NCI-H748 (cell line): Measurements from ENCODE around the gene PTPRN2.

Source experiments
- DNase-seq: peaks from one replicate; lab custom pipeline; 2025; ENCODE audit not compliant: unreplicated experiment; lab: John Stamatoyannopoulos, UW

The PTPRN2 gene

GRCh38 chr7:158329686-158330085 lies 257.9 kb downstream of the PTPRN2 start:
- DNase-seq = no peak

GRCh38 chr7:158329014-158329610 lies 258.5 kb downstream of the PTPRN2 start:
- DNase-seq = no peak

GRCh38 chr7:158328376-158329013 lies 259.1 kb downstream of the PTPRN2 start:
- DNase-seq = no peak

- DNase-seq = no peak
These were observed 259.9 kb downstream of the PTPRN2 start for GRCh38 chr7:158327571-158328180.

- no peak for DNase-seq
These were observed 260.6 kb downstream of the PTPRN2 start for GRCh38 chr7:158327012-158327411.

GRCh38 chr7:158325530-158326381 lies 261.9 kb downstream of the PTPRN2 start:
- peak; percentile 98 for DNase-seq

GRCh38 chr7:158324397-158325360 lies 262.9 kb downstream of the PTPRN2 start:
- peak; percentile 40 for DNase-seq

- DNase-seq = no peak
These were observed 263.8 kb downstream of the PTPRN2 start for GRCh38 chr7:158323741-158324396.

- DNase-seq = no peak
These were observed 264.8 kb downstream of the PTPRN2 start for GRCh38 chr7:158322616-158323530.

- no peak for DNase-seq
These were observed 265.5 kb downstream of the PTPRN2 start for GRCh38 chr7:158321936-158322615.

GRCh38 chr7:158321056-158321700 lies 266.4 kb downstream of the PTPRN2 start:
- no peak for DNase-seq

GRCh38 chr7:158320328-158320727 lies 267.3 kb downstream of the PTPRN2 start:
- DNase-seq = no peak

- DNase-seq = peak; percentile 45
These were observed 269.1 kb downstream of the PTPRN2 start for GRCh38 chr7:158318511-158318913.

GRCh38 chr7:158317238-158318205 lies 270.1 kb downstream of the PTPRN2 start:
- DNase-seq = peak; percentile 99

- DNase-seq = no peak
These were observed 271.1 kb downstream of the PTPRN2 start for GRCh38 chr7:158316466-158317031.

- DNase-seq = no peak
These were observed 271.7 kb downstream of the PTPRN2 start for GRCh38 chr7:158315881-158316280.
